AG10803 (cell line): ENCODE data around the gene SERPINE1.
"Not testable (repeated sequence)": the region's sequence is repeated elsewhere in the genome, so short reads cannot be mapped to it uniquely, and the experiment has no call there.

Source experiments
- DNase-seq: peaks from one replicate; pipeline ENCODE4 v3.0.0; 2010; ENCODE audit warnings: low read depth
- H3K4me3 ChIP-seq: 2 replicates; pipeline ENCODE4 v1.5.1; 2011; ENCODE audit warnings: mild to moderate bottlenecking, low read length, control low read depth
- TF ChIP-seq, protein P1 (sequence below): conservative IDR thresholded peaks from 2 replicates; pipeline ENCODE4 v1.5.1; 2011; ENCODE audit warnings: mild to moderate bottlenecking, low read length, control low read depth, inconsistent platforms

The SERPINE1 gene

DNA sequence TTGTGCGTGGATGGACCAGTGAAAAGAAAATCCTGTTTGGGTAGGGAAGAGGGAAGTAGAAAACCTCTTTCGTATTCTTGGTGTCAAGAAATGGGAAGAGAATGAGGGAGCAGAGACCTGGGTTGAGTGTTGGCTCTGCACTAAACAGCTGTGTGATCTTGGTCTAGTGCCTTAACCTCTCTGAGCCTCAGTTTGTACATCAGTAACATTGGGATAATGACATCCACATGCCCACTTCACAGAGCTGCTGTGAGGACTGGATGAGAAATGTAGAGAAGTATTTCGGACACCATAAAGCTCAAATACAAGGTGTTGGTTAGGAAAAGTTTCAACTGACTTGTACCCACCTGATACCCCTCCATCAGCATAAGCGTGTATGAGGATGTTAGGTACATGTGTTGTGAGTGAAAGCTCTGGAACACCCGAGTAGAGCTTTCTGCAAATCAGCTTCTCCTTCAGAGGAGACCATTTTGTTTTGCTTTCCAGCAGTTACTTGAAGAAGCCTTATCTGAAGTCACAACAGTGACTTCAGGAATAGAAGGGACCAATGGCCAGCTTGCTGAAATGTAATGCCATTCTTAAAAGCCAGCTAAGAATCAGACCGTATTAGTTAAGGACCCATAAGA, 30.5 kb upstream of the SERPINE1 start:
- H3K4me3 ChIP-seq, result no peak overlapping the region
- no peak for DNase-seq
- TF ChIP-seq, protein P1, sequence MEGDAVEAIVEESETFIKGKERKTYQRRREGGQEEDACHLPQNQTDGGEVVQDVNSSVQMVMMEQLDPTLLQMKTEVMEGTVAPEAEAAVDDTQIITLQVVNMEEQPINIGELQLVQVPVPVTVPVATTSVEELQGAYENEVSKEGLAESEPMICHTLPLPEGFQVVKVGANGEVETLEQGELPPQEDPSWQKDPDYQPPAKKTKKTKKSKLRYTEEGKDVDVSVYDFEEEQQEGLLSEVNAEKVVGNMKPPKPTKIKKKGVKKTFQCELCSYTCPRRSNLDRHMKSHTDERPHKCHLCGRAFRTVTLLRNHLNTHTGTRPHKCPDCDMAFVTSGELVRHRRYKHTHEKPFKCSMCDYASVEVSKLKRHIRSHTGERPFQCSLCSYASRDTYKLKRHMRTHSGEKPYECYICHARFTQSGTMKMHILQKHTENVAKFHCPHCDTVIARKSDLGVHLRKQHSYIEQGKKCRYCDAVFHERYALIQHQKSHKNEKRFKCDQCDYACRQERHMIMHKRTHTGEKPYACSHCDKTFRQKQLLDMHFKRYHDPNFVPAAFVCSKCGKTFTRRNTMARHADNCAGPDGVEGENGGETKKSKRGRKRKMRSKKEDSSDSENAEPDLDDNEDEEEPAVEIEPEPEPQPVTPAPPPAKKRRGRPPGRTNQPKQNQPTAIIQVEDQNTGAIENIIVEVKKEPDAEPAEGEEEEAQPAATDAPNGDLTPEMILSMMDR, result no peak

DNA sequence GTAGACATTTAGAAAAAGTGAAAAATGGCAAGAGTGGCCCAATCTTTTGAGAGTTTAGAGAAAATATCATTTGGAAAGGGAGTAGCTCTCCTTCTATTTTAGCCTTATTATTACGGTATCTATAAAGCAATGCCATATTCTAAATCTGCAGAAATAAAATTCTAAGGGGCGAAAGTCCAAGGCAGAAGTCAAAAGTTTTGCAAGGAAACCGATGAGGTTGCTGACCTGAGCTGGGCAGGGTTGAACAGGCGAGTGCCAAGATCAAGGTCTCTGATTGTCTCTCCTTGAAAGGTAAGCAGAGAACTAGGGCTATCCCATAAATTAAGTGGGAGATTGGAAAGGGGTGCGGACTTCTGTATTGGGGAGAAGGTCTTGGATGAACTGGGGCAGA, 30.0 kb upstream of the SERPINE1 start:
- TF ChIP-seq, protein P1, result no peak
- no peak for DNase-seq
- no peak overlapping the region for H3K4me3 ChIP-seq

DNA sequence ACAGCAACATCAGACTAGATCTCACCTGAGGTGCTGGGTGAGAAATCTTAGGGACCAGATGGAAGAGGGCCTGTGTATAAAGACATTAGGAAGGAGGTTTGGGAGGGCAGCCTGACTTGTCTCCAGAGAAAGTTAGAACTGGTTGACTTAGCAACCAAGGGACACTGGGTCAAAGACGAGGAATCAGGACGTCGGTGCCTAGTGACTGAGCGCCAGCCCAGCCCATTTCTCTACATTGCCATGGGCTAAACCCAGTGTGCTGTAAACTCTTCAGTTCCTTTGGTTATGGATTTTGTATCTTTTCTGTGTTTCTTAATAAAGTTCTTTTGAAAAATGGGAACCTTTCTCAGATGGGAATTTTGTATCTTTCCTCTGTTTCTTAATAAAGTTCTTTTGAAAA, 29.3 kb upstream of the SERPINE1 start:
- DNase-seq, result no peak
- TF ChIP-seq, protein P1, result no peak
- no peak overlapping the region for H3K4me3 ChIP-seq

DNA sequence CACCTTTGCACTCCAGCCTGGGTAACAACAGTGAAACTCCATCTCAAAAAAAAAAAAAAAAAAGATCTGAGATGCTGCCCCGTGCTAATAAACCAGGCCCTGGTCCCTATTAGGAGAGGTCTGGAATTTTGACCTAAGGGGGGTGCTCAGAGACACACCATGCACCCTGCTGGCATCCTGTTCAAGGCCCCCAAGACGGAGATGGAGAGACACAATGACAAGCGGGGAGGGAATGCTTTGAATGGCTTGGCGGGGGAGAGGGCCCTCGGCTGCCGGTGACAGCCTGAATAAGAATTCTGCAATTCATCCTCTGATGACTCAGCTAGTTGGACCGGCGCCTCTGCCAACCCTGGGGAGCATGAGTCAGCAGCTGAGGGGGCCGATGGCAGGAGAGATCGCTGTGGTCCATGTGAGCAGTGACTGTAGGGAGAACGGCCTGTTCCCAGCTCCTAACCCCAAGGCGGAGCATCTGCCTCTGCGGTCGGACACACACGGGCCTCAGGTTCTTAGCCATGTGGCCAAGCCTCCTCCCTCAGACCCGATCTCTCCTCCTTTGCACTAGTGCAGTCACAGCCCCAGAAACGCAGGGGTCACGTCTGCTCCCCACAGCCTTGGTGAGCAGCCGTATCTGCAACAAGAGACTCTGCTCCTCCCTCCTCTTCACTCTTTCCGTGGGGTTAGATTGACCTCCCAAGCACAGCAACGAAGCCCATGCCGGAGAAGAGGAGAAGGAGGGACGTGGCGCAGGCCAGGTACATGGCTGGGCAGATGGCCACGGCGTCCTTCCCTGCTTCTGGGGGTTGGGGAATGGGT, 26.7 kb upstream of the SERPINE1 start:
- DNase-seq, result peak; percentile 99
- peak overlapping the region; percentile 22; the same call in 1 of the 2 replicates for H3K4me3 ChIP-seq

DNA sequence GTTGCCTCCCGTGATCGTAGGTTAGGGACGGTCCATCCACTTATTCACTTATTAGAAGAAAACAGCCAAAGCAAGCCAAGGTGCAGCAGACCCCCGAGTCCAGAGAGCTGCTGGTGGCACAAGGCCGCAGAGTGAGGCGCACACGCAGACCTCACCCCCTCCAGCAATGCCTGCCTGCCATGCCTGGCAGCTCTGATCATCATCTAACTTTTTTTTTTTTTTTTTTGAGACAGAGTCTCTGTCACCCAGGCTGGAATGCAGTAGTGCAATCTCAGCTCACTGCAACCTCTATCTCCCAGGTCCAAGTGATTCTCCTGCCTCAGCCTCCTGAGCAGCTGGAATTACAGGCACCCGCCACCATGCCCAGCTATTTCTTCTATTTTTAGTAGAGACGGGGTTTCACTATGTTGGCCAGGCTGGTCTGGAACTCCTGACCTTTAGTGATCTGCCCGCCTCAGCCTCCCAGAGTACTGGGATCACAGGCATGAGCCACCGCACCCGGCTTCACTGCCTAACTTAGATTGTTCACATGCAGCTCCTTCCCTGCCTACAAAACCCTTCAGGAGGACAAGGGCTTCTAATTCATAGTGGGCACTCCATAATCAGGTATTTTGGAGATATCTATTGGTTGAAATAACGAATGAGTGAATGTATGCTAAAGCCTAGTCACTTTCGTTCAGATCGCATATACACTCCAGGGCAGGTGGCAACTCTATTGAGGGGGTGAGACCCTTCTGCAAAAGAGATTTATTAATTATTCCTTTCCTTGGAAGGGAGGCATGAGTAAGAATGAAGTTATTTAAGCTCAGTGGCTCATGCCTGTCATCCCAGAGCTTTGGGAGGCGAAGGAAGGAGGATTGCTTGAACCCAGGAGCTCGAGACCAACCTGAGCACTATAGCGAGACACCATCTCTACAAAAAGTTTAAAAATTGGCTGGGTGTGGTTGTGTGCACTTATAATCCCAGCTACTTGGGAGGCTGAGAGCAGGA, 25.8 kb upstream of the SERPINE1 start:
- TF ChIP-seq, protein P1, result no peak
- DNase-seq, result no peak
- no peak overlapping the region for H3K4me3 ChIP-seq

More for the DNA sequence above, 26.7 kb upstream of the SERPINE1 start:
- TF ChIP-seq, protein P1, result no peak

DNA sequence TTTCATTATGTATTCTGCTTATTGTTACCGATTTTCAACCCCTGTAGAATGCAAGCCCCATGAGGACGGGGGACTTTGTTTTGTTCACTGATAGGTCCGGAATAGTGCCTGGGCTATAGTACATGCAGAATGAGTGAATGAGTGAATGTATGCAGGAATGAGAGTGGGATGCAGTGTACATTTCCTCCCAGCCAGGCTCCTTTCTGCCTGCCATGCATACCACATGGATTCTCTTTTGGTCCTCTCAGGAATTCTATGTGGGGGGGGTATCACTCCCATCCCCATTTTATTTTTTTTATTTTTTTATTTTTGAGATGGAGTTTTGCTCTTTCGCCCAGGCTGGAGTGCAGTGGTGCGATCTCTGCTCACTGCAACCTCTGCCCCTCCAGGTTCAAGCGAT, 24.9 kb upstream of the SERPINE1 start:
- TF ChIP-seq, protein P1, result no peak
- no peak overlapping the region for H3K4me3 ChIP-seq
- DNase-seq, result no peak

DNA sequence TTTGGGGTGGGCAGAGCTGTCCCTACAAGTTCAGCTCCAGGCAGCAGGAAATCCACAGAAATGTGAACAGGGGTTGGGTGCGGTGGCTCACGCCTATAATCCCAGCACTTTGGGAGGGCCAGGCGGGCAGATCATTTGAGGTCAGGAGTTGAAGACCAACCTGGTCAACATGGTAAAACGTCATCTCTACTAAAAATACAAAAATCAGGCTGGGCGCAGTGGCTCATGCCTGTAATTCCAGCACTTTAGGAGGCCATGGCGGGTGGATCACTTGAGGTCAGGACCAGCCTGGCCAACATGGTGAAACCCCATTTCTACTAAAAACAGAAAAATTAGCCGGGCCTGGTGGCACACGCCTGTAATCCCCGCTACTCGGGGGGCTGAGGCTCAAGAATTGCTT, 23.2 kb upstream of the SERPINE1 start:
- H3K4me3 ChIP-seq, DNase-seq: not testable (repeated sequence)
